GM19452 (cell line): ENCODE results near the gene ABCB10.
"Not testable (repeated sequence)": the region's sequence is repeated elsewhere in the genome, so short reads cannot be mapped to it uniquely, and the experiment has no call there.

Source experiments
- ATAC-seq: cut with Tn5 transposase; IDR thresholded peaks from one replicate; pipeline ENCODE4 v1.9.1; 2021; ENCODE audit not compliant: unreplicated experiment

The ABCB10 gene

DNA sequence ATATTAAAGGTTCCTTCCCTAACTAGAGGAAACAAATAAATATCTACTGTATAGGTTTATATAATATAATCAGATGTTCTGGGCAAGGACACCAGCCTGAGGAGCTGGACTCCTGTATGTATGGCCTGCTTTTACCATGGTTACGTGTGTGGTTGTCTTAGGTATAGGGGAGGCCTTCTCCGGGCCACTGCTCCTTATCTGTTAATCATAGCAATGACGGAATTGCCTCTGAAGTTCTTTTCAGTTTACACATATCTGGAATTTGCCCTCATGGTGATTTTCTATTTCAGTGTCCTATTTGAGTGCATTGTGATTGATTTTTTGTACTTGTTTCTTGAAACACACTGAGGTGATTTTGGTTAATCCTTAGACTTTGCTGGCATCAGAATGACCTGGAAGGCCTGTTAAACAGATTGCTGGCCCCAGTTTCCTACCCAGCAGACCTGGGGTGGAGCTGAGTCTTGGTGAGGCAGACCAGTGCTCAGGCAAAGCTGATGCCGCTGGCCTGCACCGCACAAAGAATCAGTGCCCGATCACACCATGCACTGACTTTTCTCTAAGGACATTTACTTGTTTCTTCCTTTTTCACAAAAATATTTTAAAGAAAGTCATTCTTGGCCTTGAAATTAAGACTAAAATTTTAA is 18.5 kb downstream of the ABCB10 start:
- no peak for ATAC-seq

DNA sequence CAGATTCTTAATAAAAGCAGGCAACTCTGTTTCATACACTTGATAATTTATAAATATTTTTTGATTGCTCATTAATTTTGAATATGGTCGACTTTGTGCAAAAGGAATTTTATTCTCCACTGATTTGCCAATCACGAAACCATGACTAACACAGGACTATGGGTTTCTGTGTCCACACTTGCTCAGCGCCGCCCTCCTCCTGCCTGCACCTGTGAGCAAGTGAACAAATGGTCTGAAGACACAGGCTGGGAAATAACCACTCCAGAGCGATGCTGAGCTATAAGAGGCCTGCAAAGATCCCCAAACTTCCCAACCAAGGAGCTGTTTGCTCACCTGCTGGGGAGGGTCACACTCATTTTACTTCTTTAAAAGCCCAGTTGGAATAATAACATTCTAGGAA is 19.6 kb downstream of the ABCB10 start:
- ATAC-seq = no peak

DNA sequence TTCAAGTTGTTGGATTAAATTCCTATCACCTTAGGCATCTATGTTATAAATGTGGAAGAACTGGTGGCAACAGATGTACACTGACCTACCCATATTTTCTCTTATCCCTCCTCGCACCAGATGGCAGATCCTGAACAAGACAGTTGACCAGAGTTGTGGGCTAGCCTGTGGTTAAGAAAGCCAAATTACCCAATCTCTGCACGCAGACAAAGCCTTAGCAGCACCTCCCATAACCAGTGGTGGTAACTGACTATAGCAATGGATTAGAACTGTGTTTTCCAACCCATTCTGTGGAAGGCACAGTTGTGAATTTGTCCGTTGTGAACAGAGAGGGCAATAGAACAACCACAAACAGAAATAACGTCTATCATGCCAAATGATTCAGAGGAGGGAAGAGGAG is 20.6 kb downstream of the ABCB10 start:
- ATAC-seq = no peak

DNA sequence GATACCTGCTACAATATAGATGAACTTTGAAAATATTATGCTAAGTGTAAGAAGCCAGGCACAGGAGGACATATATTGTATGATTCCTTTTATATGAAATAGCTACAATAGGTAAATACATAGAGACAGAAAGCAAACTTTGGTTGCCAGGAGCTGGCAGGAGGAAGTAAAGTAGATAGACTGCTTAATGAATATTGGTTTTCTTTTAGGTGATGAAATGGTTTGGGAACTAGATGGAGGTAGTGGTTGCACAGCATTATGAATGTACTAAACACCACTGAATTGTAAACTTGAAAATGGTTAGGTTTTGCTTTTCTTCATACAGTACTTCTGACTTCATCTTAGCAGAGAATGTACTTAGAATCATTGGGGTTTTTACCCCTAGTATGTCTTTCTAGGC is 21.5 kb downstream of the ABCB10 start:
- ATAC-seq = no peak

DNA sequence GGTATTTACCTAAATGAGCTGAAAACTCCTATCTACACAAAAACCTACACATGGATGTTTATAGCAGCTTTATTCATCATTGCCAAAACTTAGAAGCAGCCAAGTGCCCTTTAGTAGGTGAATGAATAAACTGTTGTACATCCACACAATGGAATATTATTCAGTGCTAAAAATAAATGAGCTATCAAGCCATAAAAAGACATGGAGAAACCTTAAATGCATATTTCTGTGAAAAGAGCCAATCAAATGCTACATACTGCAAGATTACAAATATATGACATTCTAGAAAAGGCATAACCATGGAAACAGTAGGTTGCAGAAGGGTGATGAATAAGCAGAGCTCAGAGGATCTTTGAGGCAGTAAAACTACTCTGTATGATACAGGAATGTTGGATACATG is 23.3 kb downstream of the ABCB10 start:
- ATAC-seq = no peak

DNA sequence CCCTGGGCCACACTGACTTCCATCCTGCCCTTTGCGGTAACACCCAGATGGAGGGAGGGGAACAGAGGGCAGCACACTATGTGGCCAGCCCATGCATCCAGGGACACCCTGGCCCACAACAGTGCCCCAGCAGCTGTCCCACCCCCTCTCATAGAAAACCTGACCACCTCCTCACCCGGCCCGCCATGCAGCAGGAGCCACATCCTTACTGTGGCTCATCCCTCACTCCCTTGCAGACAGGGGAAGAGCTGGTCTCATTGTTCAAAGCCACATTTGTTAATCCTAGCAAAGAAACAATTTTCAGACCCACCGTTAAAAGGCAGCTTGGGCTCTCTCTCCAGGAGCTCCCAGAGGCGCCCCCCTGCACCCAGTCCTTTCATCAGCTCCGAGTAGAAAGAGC is 27.2 kb downstream of the ABCB10 start:
- no peak for ATAC-seq

DNA sequence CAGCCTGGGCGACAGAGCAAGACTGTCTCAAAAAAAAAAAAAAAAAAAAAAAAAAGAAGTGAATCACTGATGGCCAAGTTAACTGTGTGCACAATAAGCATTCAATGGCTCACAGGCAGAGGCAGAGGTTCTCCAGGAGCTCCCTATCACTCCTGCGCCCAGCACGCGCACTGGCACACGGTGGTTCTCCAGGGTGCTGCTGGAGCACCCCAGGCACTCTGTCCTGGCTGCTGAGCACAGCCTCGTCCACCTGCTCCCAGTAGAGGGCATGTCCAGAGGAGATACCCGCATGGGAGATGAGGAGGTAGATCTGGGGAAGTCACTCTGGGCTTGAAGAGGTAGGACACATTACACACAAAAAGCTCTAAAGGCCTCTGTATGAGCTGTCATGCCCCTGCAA is 28.9 kb downstream of the ABCB10 start:
- no peak for ATAC-seq

DNA sequence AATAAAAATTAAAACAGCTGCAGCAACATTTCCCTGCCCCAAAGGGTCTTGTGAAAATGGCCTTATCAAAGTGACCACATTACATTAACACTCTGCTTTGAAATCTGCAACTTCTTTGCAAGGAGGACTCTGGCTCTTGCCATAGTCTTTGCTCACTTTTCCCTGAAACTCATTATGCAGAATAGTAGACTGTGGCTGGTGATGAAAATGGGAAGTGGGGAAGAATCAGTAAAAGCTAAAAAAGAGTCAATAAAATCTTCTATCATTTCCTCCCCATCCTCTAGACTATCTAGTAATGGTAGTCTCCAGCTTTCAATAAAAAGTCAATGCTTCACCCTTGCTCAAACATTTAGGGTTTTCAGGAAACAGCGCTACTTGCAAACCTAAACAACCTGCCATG is 31.8 kb downstream of the ABCB10 start:
- no peak for ATAC-seq

DNA sequence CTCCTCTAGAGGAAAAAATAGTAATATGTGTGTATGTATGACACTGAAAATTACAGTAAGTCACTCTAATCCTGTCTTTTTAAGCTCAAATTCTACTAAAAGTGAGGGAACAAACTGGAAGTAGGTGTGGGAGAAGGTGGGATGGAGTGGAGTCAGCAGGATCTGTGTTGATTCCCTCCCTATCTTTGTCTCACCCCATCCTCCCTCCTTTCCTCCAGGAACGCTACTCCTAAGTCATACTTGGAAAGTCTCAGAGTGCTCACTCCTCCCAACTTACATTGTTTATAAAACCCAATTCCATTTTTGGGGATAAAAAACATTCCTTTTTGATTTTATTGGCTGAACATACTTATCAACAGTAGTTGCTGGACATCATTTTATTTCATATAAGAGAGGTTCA is 35.5 kb downstream of the ABCB10 start:
- no peak for ATAC-seq

DNA sequence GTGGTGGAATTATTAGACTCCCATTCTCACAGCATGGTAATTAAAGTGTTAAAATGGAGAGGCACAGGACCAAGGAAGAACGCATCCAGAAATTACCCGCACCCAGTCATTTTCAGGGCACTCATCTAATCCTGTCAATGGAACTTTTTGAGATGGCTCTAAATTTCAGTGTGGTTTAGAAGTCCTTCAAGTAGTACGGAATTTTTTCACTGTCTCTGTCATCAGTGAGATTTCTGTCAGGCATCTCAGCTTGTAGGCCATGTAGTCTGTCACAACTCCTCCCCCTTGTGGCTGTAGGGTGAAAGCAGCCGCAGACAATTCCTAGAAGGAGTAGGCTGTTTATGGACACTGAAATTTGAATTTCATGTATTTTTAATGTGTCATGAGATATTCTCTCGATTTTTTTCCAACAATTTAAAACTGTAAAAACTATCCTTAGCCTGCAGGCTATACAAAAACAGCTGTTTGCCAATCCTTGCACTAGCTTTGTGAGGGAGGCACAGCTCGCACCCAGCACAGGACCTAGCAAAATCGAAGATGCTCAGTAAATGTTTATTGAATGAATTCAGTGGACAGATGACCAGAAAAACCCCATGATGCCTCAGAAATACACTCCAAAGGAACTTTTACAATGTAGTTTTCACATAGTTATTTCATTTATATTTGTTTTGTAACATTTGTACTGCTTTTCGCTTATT is 43.8 kb downstream of the ABCB10 start:
- no peak for ATAC-seq

DNA sequence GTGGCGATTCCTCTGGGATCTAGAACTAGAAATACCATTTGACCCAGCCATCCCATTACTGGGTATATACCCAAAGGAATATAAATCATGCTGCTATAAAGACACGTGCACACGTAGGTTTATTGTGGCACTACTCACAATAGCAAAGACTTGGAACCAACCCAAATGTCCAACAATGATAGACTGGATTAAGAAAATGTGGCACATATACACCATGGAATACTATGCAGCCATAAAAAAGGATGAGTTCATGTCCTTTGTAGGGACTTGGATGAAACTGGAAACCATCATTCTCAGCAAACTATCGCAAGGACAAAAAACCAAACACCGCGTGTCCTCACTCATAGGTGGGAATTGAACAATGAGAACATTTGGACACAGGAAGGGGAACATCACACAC is 46.9 kb downstream of the ABCB10 start:
- ATAC-seq = not testable (repeated sequence)

DNA sequence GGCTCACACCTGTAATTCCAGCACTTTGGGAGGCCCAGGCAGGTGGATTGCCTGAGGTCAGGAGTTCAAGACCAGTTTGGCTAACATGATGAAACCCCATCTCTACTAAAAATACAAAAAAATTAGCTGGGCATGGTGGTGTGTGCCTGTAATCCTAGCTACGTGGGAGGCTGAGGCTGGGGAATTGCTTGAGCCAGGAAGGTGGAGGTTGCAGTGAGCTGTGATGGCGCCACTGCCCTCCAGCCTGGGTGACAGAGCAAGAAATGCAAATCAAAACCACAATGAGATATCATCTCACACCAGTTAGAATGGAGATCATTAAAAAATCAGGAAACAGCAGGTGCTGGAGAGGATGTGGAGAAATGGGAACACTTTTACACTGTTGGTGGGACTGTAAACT is 47.3 kb downstream of the ABCB10 start:
- ATAC-seq = not testable (repeated sequence)

DNA sequence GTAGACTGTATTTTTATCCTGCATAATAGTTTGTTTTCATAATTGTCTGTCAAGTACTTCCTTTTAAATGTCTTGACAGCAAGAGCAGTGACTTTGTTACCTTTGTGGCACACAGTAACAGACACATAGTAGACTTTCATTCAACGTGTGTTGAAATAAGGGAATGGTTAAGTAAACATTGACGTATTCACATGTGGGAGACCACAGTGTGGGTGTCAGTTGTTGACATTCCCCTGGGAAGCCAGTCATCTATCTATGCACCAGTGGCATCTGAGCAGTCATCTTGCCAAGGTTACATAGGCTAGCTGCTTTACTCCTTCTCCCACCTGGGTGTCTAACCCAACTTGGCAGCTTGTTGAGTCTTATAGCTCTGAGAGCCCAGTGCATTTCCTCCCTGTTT is 48.9 kb downstream of the ABCB10 start:
- no peak for ATAC-seq

DNA sequence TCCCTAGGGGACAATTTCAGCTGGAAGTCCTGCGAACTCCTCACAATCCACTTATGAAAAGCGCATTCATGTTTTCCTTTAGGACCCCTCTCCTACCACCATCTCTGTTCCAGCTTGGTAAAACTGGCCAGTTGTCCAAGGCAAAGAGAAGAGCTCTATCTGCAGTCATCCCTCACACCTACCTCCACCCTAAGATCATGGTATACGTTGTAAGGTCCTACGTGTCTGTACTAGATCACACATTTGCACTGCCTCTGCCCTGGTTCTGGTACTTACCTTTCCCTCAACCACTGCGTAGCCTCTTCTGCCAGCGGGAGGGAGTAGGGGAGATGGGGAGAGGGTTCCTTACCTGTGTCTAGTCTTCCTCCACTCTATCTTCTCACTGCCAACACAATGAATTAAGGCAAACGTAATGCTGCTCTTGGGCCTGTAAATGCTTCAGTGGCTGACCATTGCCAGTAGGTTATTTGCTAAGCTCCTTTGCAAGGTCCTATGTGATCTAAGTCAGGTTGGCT is 49.6 kb downstream of the ABCB10 start:
- no peak for ATAC-seq

DNA sequence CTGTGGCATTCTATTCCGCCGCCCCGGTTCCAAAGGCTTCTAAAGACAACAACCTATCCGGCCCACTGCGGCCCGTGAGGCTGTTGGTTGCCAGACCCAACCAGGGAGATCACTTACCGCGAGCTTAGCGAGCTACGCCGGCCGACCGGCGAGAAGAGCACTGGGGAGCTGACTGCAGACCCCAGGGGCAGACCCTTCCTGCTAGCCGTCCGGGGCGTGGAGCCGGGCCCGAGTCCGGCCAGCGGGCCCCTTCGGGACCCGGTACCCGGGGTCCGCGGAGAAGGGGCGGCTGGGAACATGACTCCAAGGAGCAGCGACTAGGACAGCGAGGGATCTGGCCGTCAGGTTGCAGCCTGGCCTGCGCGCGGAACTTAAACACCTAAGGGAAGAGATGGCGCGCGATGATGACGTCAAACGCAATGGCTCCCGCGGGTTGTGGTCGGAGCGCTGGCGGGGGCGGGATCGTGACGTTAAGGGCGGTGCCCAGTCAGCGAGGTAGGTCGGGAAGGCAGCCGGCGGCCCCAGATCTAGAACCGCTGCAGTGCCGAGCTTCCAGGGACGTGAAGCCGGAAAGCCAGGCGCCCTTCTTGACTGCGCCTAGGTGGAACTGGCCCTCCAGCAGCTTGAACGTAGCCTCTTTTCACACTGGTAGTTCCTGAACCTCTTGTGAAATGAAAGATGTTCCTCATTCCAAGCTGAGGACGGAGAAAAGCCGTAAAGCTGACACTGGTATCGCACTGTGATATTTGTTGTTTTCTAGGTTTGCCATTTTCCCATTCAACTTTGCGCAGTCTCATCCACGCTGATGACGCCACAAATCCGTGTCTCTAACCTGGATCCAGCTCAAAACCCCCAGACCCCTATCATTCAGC is 50.3 kb downstream of the ABCB10 start, which contains the start of gene NUP133:
TSS of gene NUP133 (minus strand) at position 391 of the 872 bp plus-strand sequence. CDS start at position 299, 92 bp downstream.
- ATAC-seq = peak; percentile 92

DNA sequence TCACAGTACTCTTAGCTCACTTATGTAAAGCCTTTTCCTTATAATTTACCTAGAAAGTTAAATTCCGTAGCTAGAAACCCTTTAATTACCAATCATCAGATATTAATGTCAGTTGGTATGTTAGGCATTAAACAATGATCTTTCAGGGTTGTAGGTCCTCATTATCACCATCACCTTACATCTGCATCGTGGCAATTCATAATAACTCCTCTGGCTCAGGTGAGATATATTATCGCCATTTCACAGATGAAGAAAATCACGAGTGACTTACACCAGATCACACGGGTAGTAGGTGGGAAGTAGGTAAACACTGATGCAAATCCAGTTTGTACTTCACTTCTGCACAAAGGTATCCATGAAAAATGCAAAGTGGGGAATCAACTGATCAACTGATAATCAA is 51.0 kb downstream of the ABCB10 start:
- peak; percentile 8 for ATAC-seq

DNA sequence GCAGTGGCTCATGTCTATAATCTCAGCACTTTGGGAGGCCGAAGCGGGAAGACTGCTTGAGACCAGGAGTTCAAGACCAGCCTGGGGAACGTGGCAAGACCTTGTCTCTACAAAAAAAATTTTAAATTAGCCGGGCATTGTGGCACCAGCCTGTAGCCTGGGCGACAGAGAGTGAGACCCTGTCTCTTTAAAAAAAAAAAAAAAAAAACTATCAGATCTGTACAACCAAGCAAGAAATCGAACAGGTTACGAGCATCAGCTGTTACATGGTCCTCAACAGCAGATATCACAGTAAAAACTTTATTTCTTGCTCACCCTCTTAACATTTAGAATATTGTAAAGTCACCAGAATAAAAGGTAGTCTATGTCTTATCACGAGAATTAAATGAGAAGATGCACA is 51.9 kb downstream of the ABCB10 start:
- ATAC-seq = no peak

DNA sequence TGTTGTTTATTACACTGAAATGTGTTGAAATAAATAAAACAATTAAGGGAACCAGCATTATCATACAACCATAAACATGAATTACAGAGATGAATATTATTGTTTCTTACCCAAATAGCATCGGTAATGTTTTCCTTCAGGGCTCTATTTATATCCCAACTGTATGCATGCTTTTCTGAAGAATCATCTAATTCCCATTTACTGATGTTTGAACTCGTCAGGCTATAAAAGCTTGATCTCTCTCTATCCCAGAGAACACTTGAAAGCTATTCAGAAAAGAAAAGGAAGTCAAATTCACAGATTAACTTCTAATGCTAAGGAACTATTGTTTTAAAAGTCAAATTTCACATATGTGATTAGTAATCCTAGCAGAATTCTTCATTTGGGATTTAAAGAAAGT is 62.7 kb downstream of the ABCB10 start:
- ATAC-seq = no peak

DNA sequence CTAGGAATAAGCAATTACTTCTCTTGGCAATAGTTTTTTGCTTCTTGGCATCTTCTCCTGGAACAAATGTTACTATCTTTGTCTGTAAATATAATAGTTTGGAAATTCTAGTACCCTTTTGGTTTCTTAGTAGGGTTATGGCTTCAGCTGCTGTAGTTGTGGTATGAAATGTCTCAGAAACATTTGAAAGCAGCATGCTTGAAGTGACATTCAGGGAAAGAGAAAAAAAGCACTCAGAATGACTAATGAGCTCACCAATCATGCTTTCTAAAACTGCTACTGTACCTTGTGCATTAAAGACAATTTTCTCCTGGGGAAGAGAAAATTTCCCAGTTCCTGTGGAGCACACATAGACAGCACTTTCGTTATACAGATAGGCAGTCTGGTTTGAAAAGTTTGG is 71.3 kb downstream of the ABCB10 start:
- ATAC-seq = no peak

DNA sequence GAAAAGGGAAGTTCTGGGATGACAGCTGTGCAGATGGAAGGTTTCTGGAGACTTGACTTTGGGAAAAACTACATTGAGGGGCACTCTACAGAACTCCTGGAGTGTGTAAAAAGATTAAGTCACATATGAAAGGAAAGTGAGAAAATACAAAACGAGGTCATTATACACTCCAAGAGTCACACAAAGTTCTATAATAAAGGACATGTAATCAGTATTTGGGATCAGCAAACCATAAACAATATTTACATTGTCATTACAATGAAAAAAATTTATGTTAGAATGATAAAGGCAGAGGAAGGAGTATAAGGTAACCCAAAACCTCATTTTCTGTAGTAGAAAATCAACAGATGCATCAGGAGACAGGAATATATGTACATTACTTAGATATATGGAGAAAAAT is 73.2 kb downstream of the ABCB10 start:
- no peak for ATAC-seq

DNA sequence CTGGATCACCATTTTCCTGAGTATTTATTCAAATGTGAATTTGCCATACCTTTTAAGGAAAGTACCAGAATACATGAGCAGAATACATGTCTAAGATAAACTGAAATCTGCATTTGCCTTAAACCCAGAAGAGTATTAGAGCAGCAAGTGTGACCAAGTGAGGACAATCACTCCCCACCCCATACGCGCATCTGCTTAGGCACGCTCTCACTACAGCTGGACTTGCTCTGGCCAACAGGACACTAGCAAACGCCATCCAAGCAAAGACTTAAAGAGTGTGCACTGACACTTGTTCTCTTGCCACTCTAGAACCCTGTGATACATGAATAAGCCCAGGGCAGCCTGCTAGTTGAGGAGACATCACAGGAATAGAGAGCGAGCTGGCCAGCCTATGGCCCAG is 76.0 kb downstream of the ABCB10 start:
- no peak for ATAC-seq

DNA sequence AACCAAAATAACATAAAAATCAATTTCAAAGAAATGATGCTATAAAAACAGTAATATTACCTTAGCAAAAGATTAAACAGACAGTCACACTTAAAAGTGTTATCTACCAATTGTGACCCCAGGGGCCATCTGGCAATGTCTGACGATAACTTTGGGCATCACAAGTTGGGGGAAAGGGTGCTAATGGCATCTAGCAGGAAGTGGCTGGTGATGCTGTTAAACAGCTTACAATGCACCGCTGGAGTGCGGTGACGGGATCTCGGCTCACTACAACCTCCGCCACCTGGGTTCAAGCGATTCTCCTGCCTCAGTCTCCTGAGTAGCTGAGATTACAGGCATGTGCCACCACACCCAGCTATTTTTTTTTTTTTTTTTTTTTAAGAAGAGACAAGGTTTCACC is 78.0 kb downstream of the ABCB10 start:
- no peak for ATAC-seq
